ENCODE data around the gene CCDC18.

- no peak for TF ChIP-seq CTCF (IDR thresholded peaks at IDR 0.05)
- no peak for TF ChIP-seq POLR2AphosphoS5 (IDR thresholded peaks at IDR 0.05)
Measured at GRCh38 chr1:93171549-93172034, 8.9 kb upstream of the CCDC18 start.
